ENCODE measurements around the gene PPP2R1B.

Gene PPP2R1B

DNA sequence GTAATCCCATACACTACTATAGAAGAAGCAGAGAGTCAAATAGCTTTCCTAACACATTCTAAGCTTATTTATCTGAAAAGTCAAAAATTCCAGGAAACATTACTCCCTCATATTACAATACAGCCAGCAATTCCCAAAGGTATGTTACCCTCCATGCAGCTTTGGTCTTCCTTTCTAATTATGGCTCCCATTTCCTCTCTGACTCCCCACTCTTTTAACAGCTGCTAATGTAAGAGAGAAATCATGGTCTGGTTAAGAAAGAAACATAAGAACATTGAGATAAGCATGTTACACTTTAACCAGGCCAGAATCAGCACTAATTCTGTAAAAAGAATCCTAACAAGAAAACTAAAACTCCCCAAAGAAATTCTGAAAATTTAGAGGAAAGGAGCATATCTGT, 6.8 kb downstream of the PPP2R1B start:
- TF ChIP-seq FOXM1 (IDR thresholded peaks at IDR 0.05; ENCODE audit: borderline replicate concordance, low read depth): no peak

DNA sequence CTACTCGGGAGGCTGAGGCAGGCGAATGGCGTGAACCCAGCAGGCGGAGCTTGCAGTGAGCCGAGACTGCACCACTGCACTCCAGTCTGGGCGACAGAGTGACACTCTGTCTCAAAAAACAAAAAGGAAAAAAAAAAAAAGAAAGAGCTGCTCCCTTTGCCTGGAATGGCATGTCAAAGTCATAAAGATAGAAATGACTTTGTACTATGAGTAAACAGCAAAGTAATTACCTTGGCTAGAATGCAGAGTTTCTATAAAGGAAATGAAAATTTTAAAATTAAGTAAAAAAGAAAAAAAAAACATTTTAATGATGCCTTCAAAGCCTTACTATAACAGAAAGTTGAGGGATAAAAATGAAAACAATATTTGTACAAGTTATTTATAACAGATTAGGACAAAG, 10.1 kb downstream of the PPP2R1B start:
- TF ChIP-seq USF1 (IDR thresholded peaks at IDR 0.05) (no peak), RAD21 (IDR thresholded peaks at IDR 0.05; ENCODE audit: low read depth) (no peak), TEAD4 (IDR thresholded peaks at IDR 0.05) (no peak), EP300 (IDR thresholded peaks at IDR 0.05; ENCODE audit: borderline replicate concordance) (no peak), FOXM1 (IDR thresholded peaks at IDR 0.05; ENCODE audit: borderline replicate concordance, low read depth) (no peak), CEBPB (IDR thresholded peaks at IDR 0.05) (no peak)
- TF ChIP-seq, protein P1, sequence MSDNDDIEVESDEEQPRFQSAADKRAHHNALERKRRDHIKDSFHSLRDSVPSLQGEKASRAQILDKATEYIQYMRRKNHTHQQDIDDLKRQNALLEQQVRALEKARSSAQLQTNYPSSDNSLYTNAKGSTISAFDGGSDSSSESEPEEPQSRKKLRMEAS (IDR thresholded peaks at IDR 0.05): no peak

DNA sequence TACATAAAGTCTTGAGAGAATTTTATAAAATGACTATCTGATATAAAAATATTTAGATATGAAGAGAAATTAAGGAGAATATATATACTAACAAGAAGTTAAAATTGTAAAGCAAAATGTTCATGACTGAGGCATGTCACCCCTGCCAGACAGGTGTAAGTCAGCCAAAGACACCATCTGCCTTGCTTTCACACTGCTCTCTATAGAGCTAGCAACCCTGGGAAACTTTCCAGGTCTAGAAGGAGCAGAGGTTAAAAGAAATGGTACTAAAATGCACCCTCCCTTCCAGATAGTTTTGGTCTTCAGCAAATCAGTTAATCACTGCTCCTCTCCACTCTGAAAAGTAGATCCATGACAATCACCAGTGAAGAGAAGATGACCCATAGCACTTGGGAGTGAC, 16.5 kb downstream of the PPP2R1B start:
- TF ChIP-seq USF1 (IDR thresholded peaks at IDR 0.05) (no peak), NFIC (IDR thresholded peaks at IDR 0.05) (no peak), TCF12 (IDR thresholded peaks at IDR 0.05; ENCODE audit: low read depth) (no peak), EP300 (IDR thresholded peaks at IDR 0.05; ENCODE audit: borderline replicate concordance) (no peak), YY1 (IDR thresholded peaks at IDR 0.05; ENCODE audit: low read depth) (no peak), EGR1 (IDR thresholded peaks at IDR 0.05) (no peak), RAD21 (IDR thresholded peaks at IDR 0.05; ENCODE audit: low read depth) (no peak), ZBTB7A (IDR thresholded peaks at IDR 0.05; ENCODE audit: low read depth) (no peak), REST (IDR thresholded peaks at IDR 0.05; ENCODE audit: low read depth) (no peak), TEAD4 (IDR thresholded peaks at IDR 0.05) (no peak), TAF1 (IDR thresholded peaks at IDR 0.05; ENCODE audit: low read depth) (no peak), CREB1 (IDR thresholded peaks at IDR 0.05; ENCODE audit: low read depth) (no peak), CEBPB (IDR thresholded peaks at IDR 0.05) (no peak), FOXM1 (IDR thresholded peaks at IDR 0.05; ENCODE audit: borderline replicate concordance, low read depth) (no peak)
- TF ChIP-seq, protein P1 (IDR thresholded peaks at IDR 0.05): no peak

GRCh38 chr11:111748035-111748804, 18.0 kb downstream of the PPP2R1B start:
- TF ChIP-seq FOXM1 (IDR thresholded peaks at IDR 0.05; ENCODE audit: borderline replicate concordance, low read depth) (no peak), TCF12 (IDR thresholded peaks at IDR 0.05; ENCODE audit: low read depth) (no peak), CREB1 (IDR thresholded peaks at IDR 0.05; ENCODE audit: low read depth) (no peak), EP300 (IDR thresholded peaks at IDR 0.05; ENCODE audit: borderline replicate concordance) (no peak), RAD21 (IDR thresholded peaks at IDR 0.05; ENCODE audit: low read depth) (no peak), TAF1 (IDR thresholded peaks at IDR 0.05; ENCODE audit: low read depth) (no peak), NFIC (IDR thresholded peaks at IDR 0.05) (no peak), REST (IDR thresholded peaks at IDR 0.05; ENCODE audit: low read depth) (no peak), EGR1 (IDR thresholded peaks at IDR 0.05) (no peak)
- TF ChIP-seq, protein P1 (IDR thresholded peaks at IDR 0.05): no peak

DNA sequence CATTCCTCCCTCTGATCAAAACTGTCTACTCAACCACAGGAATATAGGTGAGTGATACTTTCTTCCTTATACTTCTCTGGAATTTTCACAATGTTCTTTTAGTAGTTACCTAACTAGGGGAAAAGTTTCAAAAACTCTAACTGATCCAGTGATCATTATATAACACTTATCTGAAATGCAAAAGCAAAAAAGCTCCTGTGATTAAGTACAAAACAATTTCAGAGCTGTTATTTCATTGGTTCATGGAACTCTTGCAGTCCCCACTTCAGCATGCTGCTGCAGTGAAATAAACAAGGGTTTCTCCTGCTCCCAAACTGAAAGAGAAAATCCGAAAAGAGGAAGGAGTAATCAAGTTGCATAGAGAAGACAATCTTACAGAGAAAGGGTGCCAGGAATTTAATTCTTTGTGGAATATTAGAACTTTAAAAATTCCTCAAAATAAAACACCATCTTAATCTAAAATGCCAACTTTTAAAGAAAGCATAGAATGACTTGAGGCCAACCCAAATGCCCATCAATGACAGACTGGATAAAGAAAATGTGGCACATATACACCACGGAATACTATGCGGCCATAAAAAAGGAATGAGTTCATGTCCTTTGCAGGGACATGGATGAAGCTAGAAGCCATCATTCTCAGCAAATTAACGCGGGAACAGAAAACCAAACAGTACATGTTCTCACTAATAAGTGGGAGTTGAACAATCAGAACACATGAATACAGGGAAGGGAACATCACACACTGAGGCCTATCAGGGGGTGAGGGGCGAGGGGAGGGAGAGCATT, 20.3 kb downstream of the PPP2R1B start:
- TF ChIP-seq REST (IDR thresholded peaks at IDR 0.05; ENCODE audit: low read depth) (no peak), USF1 (IDR thresholded peaks at IDR 0.05) (no peak), FOXM1 (IDR thresholded peaks at IDR 0.05; ENCODE audit: borderline replicate concordance, low read depth) (no peak), CREB1 (IDR thresholded peaks at IDR 0.05; ENCODE audit: low read depth) (no peak), ZBTB7A (IDR thresholded peaks at IDR 0.05; ENCODE audit: low read depth) (no peak), EGR1 (IDR thresholded peaks at IDR 0.05) (no peak), TEAD4 (IDR thresholded peaks at IDR 0.05) (no peak), NFIC (IDR thresholded peaks at IDR 0.05) (no peak)
- TF ChIP-seq, protein P1 (IDR thresholded peaks at IDR 0.05): no peak
